GM06990 (cell line): Measurements from ENCODE around the gene DYNLL1.

Source experiments
- DNase-seq: peaks from one replicate; pipeline ENCODE4 v3.0.0-alpha.2; 2011; ENCODE audit not compliant: insufficient read length; ENCODE audit errors: extremely low read depth
- H3K27me3 ChIP-seq: replicated peaks from 2 replicates; pipeline ENCODE4 v1.6.0; 2011; ENCODE audit warnings: low read length; ENCODE audit not compliant: control insufficient read depth, insufficient read depth
- H3K36me3 ChIP-seq: 2 replicates; pipeline ENCODE4 v1.5.1; 2011; ENCODE audit warnings: low read length; ENCODE audit not compliant: control insufficient read depth, insufficient read depth
- H3K4me3 ChIP-seq: replicated peaks from 2 replicates; pipeline ENCODE4 v1.5.1; 2011; ENCODE audit warnings: low read depth, mild to moderate bottlenecking, control low read depth, low read length
- CTCF ChIP-seq: IDR thresholded peaks from 2 replicates; pipeline ENCODE4 v1.5.1; 2011; ENCODE audit warnings: low read length, control low read depth, mild to moderate bottlenecking, inconsistent platforms; ENCODE audit not compliant: insufficient read depth, poor library complexity, severe bottlenecking

The DYNLL1 gene

DNA sequence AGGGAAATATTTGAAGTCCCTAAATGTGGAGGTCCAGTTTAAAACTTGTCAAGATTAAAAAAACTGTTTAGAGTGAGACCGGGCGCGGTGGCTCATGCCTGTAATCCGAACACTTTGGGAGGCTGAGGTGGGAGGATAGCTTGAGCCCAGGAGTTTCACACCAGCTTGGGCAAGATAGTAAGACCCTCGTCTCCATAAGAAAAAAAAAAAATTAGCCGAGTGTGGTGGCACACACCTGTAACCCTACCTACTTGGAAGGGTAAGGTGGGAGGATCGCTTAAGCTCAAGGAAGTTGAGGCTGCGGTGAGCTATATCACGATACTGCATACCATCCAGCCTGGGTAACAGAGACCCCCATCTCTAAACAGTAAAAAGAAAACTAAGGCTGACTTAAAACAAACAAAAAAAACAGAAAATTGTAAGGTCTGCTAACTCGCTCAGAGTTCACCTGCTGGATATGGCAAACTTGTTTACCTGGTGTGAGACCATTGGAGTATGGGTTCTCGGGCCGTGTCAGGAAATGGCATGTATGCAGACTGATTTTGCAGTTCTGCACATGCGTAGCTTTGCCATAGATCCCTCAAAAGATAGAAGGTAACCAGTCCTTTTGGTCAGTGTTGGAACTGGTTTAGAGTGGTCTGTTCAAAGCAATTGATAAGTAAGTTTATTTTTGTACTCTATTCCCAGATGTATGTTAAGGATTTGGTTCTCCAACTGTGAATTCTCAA is 40.3 kb downstream of the DYNLL1 start:
- Histone ChIP-seq H3K4me3 (peak overlapping the region; percentile 89), H3K36me3 (no peaks in the 10 kb centered on the region)
- no peak for DNase-seq

GRCh38 chr12:120537856-120538220 is 41.9 kb downstream of the DYNLL1 start:
- no peak for TF ChIP-seq CTCF
- no peaks in the 10 kb centered on the region for H3K27me3 ChIP-seq
- peak overlapping the region; percentile 31 for H3K4me3 ChIP-seq
- DNase-seq = no peak
- peaks cover 1% of the 10 kb centered on the region; the same call in 1 of the 2 replicates for H3K36me3 ChIP-seq

More for the DNA sequence above, 40.3 kb downstream of the DYNLL1 start:
- TF ChIP-seq CTCF = no peak
- H3K27me3 ChIP-seq = no peaks in the 10 kb centered on the region

DNA sequence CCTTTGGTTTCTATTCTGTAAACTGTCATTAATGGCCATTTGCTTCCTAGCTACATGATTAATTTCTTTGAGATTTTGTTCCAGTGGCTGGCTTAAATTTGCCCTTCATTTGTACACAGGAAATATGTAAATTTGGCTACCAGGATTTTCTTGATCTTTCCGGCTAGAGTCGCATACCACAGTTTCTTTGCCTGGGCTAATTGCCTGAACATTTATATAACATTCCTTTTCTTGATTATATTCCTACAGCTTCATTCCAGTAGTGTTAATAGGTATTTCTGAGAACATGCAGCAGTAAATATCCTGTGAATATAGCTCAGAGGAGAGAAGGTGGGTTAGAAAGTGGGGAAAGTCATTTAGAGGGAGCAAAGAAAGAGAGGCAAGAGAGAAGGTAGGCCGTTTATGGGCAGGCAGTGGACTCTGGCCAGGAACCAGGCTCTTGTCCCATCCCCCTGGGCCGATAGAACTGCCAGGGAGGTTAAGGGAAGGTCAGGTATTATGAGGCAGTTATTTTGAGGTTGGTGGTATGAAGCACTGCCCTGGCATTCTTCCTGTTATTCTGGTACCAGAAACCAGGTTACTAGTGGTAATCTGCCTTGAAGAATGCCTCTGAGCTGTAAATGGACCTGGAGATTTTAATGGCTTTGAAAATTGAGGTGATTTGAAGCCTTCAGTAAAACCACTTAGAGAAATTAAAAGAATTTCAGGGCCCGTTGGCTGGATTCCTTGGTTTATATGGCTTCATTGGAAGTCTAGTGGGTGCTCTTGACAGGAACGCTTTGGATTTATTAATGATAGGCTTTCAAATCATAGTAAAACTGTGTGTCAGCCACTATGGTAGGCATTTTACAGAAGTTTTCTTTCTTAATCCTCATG is 42.6 kb downstream of the DYNLL1 start:
- no peak for DNase-seq
- H3K4me3 ChIP-seq = peak overlapping the region; percentile 31

DNA sequence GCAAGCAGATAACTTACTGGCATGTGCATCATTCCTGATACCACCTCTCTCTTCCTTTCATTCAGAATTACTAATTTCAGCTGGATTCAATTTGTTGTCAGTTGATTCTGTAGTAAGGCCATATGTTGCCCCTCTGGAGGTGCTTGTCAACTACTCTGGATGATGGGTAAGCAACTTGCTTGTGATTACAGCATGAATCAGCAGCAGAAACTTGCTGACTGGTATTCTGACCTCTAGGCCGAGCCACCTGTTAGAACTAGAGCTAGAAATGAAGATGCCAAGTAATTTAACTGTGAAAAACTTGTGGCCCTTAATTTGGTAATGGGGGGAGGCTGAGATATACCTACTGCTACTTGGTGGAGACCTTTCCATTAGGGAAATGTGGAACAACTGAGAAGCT is 43.4 kb downstream of the DYNLL1 start:
- TF ChIP-seq CTCF = no peak
- Histone ChIP-seq H3K36me3 (peaks cover 3% of the 10 kb centered on the region; the same call in 1 of the 2 replicates), H3K4me3 (no peak overlapping the region), H3K27me3 (no peaks in the 10 kb centered on the region)
- DNase-seq = no peak

More for the DNA sequence above, 42.6 kb downstream of the DYNLL1 start:
- TF ChIP-seq CTCF = no peak
- peaks cover 1% of the 10 kb centered on the region; the same call in 1 of the 2 replicates for H3K36me3 ChIP-seq
- H3K27me3 ChIP-seq = no peaks in the 10 kb centered on the region

- peaks cover 4% of the 10 kb centered on the region; the same call in 1 of the 2 replicates for H3K36me3 ChIP-seq
- TF ChIP-seq CTCF = no peak
- H3K27me3 ChIP-seq = no peaks in the 10 kb centered on the region
- H3K4me3 ChIP-seq = no peak overlapping the region
- DNase-seq = no peak
Observed at GRCh38 chr12:120540445-120540844, 44.5 kb downstream of the DYNLL1 start.
